ENCODE data around the gene MCOLN1.

DNA sequence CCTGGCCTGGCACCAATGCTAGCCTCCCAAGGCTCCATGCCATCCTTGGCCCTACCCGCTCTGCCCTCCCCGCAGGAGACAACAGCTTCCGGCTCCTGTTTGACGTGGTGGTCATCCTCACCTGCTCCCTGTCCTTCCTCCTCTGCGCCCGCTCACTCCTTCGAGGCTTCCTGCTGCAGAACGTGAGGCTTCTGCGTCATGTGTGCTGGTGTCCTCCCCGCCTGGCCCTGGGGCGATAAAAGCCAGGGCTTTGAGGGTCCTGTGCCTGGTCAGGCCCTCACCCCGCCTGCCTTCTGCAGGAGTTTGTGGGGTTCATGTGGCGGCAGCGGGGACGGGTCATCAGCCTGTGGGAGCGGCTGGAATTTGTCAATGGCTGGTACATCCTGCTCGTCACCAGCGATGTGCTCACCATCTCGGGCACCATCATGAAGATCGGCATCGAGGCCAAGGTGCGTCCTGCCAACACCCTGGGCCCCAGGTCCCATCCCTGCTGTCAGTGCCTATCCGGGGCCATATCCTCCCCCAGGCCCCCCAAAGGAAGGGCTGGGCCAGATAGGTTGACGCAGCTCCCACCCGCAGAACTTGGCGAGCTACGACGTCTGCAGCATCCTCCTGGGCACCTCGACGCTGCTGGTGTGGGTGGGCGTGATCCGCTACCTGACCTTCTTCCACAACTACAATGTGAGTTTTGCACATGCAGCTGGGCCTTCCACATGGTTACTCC, 6.3 kb downstream of the MCOLN1 start:
- TF ChIP-seq, protein P1, sequence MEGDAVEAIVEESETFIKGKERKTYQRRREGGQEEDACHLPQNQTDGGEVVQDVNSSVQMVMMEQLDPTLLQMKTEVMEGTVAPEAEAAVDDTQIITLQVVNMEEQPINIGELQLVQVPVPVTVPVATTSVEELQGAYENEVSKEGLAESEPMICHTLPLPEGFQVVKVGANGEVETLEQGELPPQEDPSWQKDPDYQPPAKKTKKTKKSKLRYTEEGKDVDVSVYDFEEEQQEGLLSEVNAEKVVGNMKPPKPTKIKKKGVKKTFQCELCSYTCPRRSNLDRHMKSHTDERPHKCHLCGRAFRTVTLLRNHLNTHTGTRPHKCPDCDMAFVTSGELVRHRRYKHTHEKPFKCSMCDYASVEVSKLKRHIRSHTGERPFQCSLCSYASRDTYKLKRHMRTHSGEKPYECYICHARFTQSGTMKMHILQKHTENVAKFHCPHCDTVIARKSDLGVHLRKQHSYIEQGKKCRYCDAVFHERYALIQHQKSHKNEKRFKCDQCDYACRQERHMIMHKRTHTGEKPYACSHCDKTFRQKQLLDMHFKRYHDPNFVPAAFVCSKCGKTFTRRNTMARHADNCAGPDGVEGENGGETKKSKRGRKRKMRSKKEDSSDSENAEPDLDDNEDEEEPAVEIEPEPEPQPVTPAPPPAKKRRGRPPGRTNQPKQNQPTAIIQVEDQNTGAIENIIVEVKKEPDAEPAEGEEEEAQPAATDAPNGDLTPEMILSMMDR (IDR thresholded peaks at IDR 0.05) = no peak
- no peak for TF ChIP-seq POLR2A (IDR thresholded peaks at IDR 0.05)
